ENCODE measurements around the gene ZNF213.
"Not testable (repeated sequence)": the region's sequence is repeated elsewhere in the genome, so short reads cannot be mapped to it uniquely, and the experiment has no call there.

Gene ZNF213

DNA sequence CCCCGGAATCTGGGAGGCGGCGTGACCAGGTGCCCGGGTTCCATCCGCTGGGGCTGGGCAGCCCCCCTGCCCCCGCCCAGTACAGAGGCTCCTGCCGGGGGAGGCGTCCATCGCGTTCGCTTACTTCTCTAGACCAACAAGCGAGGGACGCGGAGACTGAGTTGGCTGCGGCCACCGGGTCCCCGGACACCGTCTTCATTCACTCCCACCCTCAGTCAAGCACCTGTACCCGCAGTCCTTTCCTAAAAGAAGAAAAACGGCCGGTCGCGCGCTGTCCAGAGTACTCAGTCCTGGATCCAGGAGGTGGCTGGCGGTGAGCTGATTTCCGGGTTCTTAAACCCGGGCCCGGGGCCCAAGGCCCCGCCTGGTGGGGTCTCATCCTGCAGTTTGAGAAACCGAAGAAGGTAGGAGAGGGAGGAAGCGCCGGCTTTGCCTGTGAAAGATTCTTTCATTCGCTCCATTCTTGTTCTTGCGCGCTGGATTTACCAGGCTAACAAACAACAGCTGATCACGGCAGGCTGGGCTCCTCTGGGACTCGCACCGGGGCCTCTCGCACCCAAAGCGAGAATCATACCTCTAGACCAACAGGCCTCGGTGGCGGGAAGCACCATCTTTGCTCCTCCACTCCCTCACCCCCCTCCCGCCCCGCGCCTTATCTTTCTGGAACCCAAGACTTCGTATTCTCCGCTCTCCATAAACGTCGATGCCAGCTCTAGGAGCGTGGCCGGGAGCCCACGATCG, 35.8 kb downstream of the ZNF213 start:
- no peak for DNase-seq (ENCODE audit: low read depth in 2 of 2)

DNA sequence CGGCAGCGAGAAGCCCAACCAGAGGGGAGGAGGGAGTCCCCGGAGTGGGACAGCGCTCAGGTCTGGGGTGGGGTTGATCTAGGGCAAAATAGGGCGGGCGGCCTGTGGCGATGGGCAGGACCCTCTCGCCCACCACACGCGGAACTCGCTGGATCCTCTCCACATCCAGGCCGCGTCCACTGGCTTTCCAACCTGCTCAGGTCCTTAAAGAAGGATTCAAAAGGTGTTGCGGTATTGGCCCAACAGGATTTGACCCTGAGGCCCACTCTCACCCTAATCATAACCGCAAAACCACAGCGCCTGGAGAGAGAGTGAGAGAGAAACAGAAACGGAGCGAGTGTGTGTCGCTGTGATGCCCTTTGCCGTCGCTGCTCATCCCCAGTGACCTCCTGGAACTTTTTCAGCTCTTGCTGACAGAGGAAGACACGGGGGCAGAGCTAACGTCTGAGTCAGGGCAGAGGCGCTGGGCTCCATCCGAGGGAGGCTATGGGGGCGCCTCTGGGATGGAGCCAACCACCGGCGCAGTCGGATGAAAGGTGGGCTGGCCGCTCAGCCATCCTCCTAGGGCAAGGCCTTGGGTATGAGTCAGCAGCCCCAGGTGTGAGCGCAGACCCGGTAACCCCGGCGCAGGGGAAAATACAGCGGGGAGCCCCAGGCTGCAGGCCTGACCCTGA, 36.5 kb downstream of the ZNF213 start:
- DNase-seq (ENCODE audit: low read depth in 2 of 2), result peak; percentile 56 to 61

GRCh38 chr16:3171855-3172593, 37.2 kb downstream of the ZNF213 start:
- peak; percentile 56 to 62 for DNase-seq (ENCODE audit: low read depth in 2 of 2)

- DNase-seq (ENCODE audit: low read depth in 2 of 2), result peak; percentile 32 to 53
These were observed 39.2 kb downstream of the ZNF213 start for GRCh38 chr16:3173892-3174617.

DNA sequence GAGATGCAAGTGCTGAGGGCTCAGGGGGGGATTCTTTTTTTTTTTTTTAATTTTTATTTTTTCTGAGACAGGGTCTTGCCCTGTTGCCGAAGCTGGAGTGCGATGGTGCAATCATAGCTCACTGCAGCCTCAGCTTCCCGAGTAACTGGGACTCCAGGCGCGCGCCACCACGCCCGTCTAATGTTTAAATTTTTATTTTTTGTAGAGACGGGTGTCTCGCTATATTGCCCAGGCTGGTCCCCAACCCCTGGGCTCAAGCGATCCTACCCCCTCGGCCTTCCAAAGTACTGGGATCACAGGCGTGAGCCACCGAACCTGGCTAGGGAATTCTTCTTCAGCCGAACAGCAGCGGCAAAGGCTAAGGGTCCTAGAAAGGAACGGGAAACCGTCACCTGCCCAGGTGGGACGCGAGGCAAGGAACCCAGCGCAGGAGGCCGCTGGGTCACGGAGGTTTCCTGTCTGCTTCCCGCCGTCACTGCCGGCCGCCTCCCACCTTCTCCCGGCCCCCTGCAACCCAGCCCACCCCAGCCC, 39.9 kb downstream of the ZNF213 start:
- DNase-seq (ENCODE audit: low read depth in 2 of 2), result no peak

DNA sequence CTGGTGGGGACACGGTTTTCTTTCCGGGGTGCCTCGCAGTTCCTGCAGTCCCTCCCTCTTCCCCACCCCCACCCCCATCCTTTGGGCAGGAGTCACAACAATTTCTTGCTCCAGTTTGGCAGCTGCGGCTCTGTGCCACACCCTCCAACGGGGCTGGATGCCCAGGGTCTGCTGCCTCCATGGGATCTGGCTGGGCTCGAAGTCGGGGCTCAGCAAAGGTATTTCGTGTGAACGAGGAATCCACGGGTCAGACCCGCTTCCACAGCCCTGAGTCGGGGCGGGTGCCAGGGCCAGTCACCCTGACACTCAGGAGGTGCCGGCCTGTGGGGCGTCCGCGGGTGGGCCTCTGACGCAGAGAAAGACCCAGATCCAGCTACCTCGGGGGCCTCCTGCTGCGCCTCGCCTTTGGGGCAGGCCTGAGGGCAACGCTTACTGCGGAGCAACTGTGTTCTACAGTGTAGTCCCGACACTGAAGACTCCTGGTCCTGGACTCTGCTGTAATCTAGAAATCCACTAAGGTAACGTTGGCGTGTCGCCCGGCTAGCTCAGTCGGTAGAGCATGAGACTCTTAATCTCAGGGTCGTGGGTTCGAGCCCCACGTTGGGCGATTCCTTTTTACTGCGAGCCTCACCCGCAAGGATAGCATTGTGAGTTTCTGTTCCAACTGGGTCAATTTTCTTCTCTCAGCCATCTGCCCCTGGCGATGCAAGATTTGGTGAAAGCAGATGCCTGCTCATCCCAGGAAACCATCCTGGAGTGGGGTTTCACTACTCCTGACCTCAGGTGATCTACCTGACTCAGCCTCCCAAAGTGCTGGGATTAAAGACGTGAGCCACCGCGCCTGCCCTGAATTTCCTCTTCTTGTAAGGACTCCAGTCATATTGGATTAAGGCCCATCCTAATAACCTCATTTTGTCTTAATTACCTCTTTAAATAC, 40.6 kb downstream of the ZNF213 start:
- peak; percentile 51 to 63 for DNase-seq (ENCODE audit: low read depth in 2 of 2)

GRCh38 chr16:3179651-3180050, 44.8 kb downstream of the ZNF213 start:
- DNase-seq (ENCODE audit: low read depth in 2 of 2), result no peak

DNA sequence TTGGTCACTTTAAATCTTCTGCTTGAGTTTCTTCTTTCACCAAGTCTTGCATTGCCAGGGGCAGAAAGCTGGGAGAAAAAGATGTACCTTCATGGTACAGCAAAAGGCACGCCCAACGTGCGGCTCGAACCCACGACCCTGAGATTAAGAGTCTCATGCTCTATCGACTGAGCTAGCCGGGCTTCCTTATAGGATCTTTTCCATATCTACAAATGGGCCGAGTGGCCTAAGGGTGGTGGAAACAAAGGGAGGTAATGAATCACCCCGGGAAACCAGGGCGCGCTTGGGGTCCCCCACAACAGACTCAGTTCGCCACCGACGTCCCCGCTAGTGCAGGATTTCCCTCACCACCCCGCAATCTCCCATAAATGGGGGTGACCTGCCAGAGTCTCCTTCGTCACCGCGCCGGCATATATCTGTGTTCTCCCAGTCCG, 45.6 kb downstream of the ZNF213 start:
- DNase-seq (ENCODE audit: low read depth in 2 of 2), result no peak

- not testable (repeated sequence) for DNase-seq (ENCODE audit: low read depth in 2 of 2)
These were observed 47.4 kb downstream of the ZNF213 start for GRCh38 chr16:3182293-3182607.

GRCh38 chr16:3182608-3183444, 48.0 kb downstream of the ZNF213 start:
- DNase-seq (ENCODE audit: low read depth in 2 of 2), result peak; percentile 65 to 72

GRCh38 chr16:3183445-3184139, 48.8 kb downstream of the ZNF213 start:
- DNase-seq (ENCODE audit: low read depth in 2 of 2), result no peak

DNA sequence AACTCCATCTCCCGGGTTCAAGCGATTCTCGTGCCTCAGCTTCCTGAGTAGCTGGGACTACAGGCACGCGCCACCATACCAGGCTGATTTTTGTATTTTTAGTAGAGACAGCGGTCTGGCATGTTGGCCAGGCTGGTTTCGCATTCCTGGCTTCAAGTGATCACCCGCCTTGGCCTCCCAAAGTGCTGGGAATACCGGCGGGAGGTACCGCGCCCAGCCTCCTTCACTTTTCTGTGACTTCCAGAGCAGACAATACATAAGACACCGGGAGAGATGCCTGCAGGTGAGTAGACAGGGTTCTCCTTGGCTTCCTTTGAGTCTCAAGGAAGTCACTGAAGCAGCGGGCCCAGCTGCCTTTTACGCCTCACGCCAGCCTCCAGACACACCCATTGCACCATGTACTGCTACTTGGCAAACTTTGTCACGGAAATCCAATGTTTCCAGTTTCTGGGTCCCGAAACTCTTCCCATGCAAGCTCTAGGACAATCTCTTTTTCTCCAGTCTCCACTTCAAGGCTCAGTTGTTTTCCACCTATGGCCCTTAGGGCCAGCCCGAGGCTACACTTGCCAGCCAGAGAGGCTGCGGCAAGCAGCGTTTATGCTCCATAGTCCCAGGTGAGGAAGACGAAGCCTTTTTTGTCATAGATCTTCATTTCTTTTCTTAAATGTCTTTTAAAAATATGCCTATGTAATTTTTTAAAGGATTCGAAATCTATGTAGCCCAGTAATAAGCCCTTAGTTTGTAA, 52.3 kb downstream of the ZNF213 start:
- no peak for DNase-seq (ENCODE audit: low read depth in 2 of 2)

GRCh38 chr16:3187798-3188674, 53.2 kb downstream of the ZNF213 start, which contains the start of gene OR1F1:
OR1F1 (plus strand) TSS chr16:3188204.
- DNase-seq (ENCODE audit: low read depth in 2 of 2), result peak; percentile 58 to 79

DNA sequence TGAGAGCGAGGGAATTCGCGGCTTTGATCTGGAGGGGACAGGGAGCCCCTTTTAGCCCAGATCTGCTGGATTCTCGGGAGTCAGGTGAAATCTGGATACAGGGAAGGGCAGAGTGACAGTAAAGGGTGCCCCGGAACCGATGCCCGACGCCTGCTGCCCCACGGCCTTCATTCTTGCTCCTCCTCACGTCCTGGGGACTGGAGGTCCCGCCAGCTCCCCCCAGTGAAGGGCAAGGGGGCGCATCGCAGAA, 53.8 kb downstream of the ZNF213 start:
- no peak for DNase-seq (ENCODE audit: low read depth in 2 of 2)

DNA sequence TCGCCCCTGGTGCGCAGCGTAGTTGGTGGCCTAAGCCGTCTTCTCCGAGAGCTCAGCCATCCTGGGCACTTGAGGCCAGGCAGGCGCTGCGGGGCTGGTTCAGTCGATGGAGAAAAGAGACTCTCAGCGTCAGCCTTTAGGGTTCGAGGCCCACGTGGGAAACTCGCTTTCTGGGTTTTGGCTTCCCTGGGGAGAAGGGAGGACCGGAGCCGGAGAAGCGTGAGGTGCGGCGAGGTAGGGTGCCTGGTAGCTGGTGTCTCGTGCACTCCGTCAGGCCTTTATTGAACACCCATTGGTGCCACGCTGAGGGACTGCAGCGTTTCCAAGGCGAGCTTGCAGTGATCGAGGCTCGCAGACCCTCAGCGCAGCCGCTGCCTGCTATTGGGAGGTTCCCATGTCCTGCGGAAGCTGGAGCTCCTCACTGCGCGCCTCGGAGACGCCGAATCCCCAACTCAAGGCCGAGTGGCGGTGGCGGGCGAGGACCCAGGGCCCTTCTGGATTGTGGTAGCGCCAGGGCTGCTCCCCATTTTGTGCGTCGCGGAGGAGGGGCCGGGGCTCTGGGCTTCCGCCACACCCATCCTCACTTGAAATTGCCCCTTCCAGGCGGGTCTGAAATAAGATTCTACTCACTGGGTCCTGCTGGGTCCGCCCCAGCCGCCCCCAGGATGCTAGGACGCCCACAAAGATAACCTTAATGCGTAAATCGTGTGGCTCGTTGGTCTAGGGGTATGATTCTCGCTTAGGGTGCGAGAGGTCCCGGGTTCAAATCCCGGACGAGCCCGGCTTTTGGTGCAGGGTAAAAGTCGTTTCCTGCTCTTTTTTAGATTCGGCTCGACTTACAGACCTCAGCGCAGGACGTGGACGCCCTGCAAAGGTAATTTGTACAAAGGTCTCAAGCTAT, 54.3 kb downstream of the ZNF213 start:
- peak; percentile 54 to 68 for DNase-seq (ENCODE audit: low read depth in 2 of 2)

DNA sequence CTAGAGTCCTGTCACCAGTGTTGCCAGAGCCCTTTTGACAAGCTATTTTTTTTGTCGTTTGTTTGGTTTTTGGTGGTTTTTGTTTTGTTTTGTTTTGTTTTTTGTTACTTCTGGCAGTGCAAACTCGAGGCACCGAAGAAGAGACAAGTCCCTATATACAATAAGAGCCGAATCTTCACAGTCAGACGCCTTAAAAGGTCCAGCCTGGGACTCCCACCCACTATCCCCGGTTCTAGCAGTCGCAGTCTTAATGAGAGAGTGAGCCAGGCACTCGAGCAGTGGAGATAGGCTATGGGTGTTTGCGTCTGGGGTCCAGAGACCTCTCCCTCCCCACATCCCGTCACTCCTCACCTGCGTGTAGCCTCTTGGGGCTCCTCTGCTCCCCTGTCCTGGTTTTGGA, 55.0 kb downstream of the ZNF213 start:
- no peak for DNase-seq (ENCODE audit: low read depth in 2 of 2)

GRCh38 chr16:3190949-3191353, 56.1 kb downstream of the ZNF213 start:
- DNase-seq (ENCODE audit: low read depth in 2 of 2), result no peak

All from stimulated activated CD8-positive, alpha-beta memory T cell treated with anti-CD3 and anti-CD28 coated beads, Interleukin-2, amount 100 ng/mL, for 48 hours (primary cell).